HepG2 (cell line): ENCODE measurements around the gene PCBP1. TPM values are rescaled to one million over a fixed set of nuclear protein-coding genes. Genes with fewer than 3 reads are reported as not detected.

Experiments
- ARNT ChIP-seq: fragments of 450-650 bp; IDR thresholded peaks from 2 replicates; pipeline ENCODE4 v1.6.1; 2017
- BRD4 ChIP-seq: sonication (generic); formaldehyde crosslinking; IDR thresholded peaks from 2 replicates; pipeline ENCODE4 v1.4.0; 2020; ENCODE audit warnings: missing genetic modification reagents
- CBX2 ChIP-seq, 2 experiments: fragments of 200-600 bp in 1 of 2; sonication (generic); formaldehyde crosslinking in 1 of 2; IDR thresholded peaks; 2 replicates each; pipeline versions ENCODE4 v1.7.0 to v1.8.1; 2018 to 2022; ENCODE audit warnings: low read depth in 2 of 2, low read length in 1 of 2, mild to moderate bottlenecking in 1 of 2, missing genetic modification reagents in 1 of 2
- FLYWCH1 ChIP-seq: sonication (generic); formaldehyde crosslinking; IDR thresholded peaks from 2 replicates; pipeline ENCODE4 v1.8.1; 2023; ENCODE audit warnings: mild to moderate bottlenecking, missing genetic modification reagents
- MAFF ChIP-seq: IDR thresholded peaks from 2 replicates; pipeline ENCODE4 v1.6.1; 2011; ENCODE audit warnings: low read depth, low read length, improper control_type of control experiment
- SMC3 ChIP-seq: IDR thresholded peaks from 2 replicates; pipeline ENCODE4 v1.6.1; 2011; ENCODE audit warnings: low read length, improper control_type of control experiment
- SP2 ChIP-seq: sonication (generic); formaldehyde crosslinking; IDR thresholded peaks from 2 replicates; pipeline ENCODE4 v1.5.1; 2020; ENCODE audit warnings: mild to moderate bottlenecking, missing genetic modification reagents
- TRIM24 ChIP-seq: sonication (generic); formaldehyde crosslinking; IDR thresholded peaks from 2 replicates; pipeline ENCODE4 v1.8.0; 2022; ENCODE audit warnings: mild to moderate bottlenecking, missing genetic modification reagents
- ZFP62 ChIP-seq: sonication (generic); formaldehyde crosslinking; IDR thresholded peaks from 2 replicates; pipeline ENCODE4 v1.4.0; 2020; ENCODE audit warnings: missing genetic modification reagents
- ZFYVE20 ChIP-seq: sonication (generic); formaldehyde crosslinking; IDR thresholded peaks from 2 replicates; pipeline ENCODE4 v1.8.0; 2023; ENCODE audit warnings: low read depth, mild to moderate bottlenecking, moderate library complexity, missing genetic modification reagents, borderline replicate concordance
- ZNF232 ChIP-seq: sonication (generic); formaldehyde crosslinking; IDR thresholded peaks from 2 replicates; pipeline ENCODE4 v1.4.0; 2020; ENCODE audit warnings: missing genetic modification reagents, borderline replicate concordance
- ZNF350 ChIP-seq: sonication (generic); formaldehyde crosslinking; IDR thresholded peaks from 2 replicates; pipeline ENCODE4 v1.4.0; 2020; ENCODE audit warnings: mild to moderate bottlenecking, low read depth, missing genetic modification reagents, borderline replicate concordance
- ZNF510 ChIP-seq: sonication (generic); formaldehyde crosslinking; IDR thresholded peaks from 2 replicates; pipeline ENCODE4 v1.4.0; 2020; ENCODE audit warnings: low read depth, mild to moderate bottlenecking, missing genetic modification reagents
- ZZZ3 ChIP-seq: sonication (generic); formaldehyde crosslinking; IDR thresholded peaks from 2 replicates; pipeline ENCODE4 v1.4.0; 2020; ENCODE audit warnings: missing genetic modification reagents, mild to moderate bottlenecking, borderline replicate concordance
- polyA plus RNA-seq, 8 experiments: library from polyadenylated mRNA; depleted of rRNA in 3 of 8; stranded (reverse) in 7 of 8; unstranded in 1 of 8; fragments of >200 nt; fragmentation: Illumina TruSeq in 4 of 8; extraction: Trizol in 4 of 8; gene quantifications; 2 replicates each; pipeline versions ENCODE4 v1.2.1 to v1.2.3, GENCODE V29; 2011 to 2016; ENCODE audit warnings: low read depth in 4 of 8, missing spikeins in 1 of 8, mixed read lengths in 1 of 8; ENCODE audit not compliant: insufficient read depth in 1 of 8
- total RNA-seq, 5 experiments: library from RNA; depleted of rRNA; stranded (reverse); fragments of >200 nt; fragmentation: Illumina TruSeq; extraction: Trizol; gene quantifications; 2 replicates each; pipeline ENCODE4 v1.2.3, GENCODE V29; 2016; ENCODE audit warnings: low read depth in 1 of 5
- TF ChIP-seq, protein P1 (sequence below): IDR thresholded peaks from 2 replicates; pipeline ENCODE4 v1.6.1; 2012; ENCODE audit warnings: low read length, improper control_type of control experiment
- TF ChIP-seq, protein P2 (sequence below): sonication (generic); formaldehyde crosslinking; IDR thresholded peaks from 2 replicates; pipeline ENCODE4 v1.9.0; 2022; ENCODE audit warnings: low read depth, missing genetic modification reagents
- TF ChIP-seq, protein P3 (sequence below): sonication (generic); formaldehyde crosslinking; IDR thresholded peaks from 2 replicates; pipeline ENCODE4 v1.4.0; 2020; ENCODE audit warnings: mild to moderate bottlenecking, missing genetic modification reagents
- TF ChIP-seq, protein P4 (sequence below): sonication (generic); formaldehyde crosslinking; IDR thresholded peaks from 2 replicates; pipeline ENCODE4 v1.4.0; 2020; ENCODE audit warnings: missing genetic modification reagents, borderline replicate concordance
- TF ChIP-seq, protein P5 (sequence below): sonication (generic); formaldehyde crosslinking; IDR thresholded peaks from 2 replicates; pipeline ENCODE4 v1.8.0; 2022; ENCODE audit warnings: missing genetic modification reagents, mild to moderate bottlenecking, inconsistent platforms, borderline replicate concordance

PCBP1 gene
- total and polyA plus RNA-seq, 2 of the 13 experiments (the other 11 are each of a cell fraction or from before 2014, with no cell fraction given), result 32.0 to 137 TPM

DNA sequence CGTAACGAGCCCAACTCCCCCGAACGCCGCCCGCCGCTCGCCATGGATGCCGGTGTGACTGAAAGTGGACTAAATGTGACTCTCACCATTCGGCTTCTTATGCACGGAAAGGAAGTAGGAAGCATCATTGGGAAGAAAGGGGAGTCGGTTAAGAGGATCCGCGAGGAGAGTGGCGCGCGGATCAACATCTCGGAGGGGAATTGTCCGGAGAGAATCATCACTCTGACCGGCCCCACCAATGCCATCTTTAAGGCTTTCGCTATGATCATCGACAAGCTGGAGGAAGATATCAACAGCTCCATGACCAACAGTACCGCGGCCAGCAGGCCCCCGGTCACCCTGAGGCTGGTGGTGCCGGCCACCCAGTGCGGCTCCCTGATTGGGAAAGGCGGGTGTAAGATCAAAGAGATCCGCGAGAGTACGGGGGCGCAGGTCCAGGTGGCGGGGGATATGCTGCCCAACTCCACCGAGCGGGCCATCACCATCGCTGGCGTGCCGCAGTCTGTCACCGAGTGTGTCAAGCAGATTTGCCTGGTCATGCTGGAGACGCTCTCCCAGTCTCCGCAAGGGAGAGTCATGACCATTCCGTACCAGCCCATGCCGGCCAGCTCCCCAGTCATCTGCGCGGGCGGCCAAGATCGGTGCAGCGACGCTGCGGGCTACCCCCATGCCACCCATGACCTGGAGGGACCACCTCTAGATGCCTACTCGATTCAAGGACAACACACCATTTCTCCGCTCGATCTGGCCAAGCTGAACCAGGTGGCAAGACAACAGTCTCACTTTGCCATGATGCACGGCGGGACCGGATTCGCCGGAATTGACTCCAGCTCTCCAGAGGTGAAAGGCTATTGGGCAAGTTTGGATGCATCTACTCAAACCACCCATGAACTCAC lies 673 bp downstream of the PCBP1 start (continued):
- TF ChIP-seq, protein P1, sequence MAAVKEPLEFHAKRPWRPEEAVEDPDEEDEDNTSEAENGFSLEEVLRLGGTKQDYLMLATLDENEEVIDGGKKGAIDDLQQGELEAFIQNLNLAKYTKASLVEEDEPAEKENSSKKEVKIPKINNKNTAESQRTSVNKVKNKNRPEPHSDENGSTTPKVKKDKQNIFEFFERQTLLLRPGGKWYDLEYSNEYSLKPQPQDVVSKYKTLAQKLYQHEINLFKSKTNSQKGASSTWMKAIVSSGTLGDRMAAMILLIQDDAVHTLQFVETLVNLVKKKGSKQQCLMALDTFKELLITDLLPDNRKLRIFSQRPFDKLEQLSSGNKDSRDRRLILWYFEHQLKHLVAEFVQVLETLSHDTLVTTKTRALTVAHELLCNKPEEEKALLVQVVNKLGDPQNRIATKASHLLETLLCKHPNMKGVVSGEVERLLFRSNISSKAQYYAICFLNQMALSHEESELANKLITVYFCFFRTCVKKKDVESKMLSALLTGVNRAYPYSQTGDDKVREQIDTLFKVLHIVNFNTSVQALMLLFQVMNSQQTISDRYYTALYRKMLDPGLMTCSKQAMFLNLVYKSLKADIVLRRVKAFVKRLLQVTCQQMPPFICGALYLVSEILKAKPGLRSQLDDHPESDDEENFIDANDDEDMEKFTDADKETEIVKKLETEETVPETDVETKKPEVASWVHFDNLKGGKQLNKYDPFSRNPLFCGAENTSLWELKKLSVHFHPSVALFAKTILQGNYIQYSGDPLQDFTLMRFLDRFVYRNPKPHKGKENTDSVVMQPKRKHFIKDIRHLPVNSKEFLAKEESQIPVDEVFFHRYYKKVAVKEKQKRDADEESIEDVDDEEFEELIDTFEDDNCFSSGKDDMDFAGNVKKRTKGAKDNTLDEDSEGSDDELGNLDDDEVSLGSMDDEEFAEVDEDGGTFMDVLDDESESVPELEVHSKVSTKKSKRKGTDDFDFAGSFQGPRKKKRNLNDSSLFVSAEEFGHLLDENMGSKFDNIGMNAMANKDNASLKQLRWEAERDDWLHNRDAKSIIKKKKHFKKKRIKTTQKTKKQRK, result no peak
- TF ChIP-seq, protein P2, sequence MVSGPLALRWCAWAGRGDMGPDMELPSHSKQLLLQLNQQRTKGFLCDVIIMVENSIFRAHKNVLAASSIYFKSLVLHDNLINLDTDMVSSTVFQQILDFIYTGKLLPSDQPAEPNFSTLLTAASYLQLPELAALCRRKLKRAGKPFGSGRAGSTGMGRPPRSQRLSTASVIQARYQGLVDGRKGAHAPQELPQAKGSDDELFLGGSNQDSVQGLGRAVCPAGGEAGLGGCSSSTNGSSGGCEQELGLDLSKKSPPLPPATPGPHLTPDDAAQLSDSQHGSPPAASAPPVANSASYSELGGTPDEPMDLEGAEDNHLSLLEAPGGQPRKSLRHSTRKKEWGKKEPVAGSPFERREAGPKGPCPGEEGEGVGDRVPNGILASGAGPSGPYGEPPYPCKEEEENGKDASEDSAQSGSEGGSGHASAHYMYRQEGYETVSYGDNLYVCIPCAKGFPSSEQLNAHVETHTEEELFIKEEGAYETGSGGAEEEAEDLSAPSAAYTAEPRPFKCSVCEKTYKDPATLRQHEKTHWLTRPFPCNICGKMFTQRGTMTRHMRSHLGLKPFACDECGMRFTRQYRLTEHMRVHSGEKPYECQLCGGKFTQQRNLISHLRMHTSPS (CRISPR knock-in tag), result 0 out of 2 replicates have a peak, but pooled peaks have one; percentile 64
- TF ChIP-seq ZZZ3 (CRISPR knock-in tag) (peak; percentile 78), ZFP62 (CRISPR knock-in tag) (no peak), ZNF232 (CRISPR knock-in tag) (peak; percentile 11; the same call in 1 of the 2 replicates), SMC3 (no peak), BRD4 (CRISPR knock-in tag) (peak; percentile 67), SP2 (CRISPR knock-in tag) (peak; percentile 14; the same call in 1 of the 2 replicates), FLYWCH1 (CRISPR knock-in tag) (no peak), TRIM24 (no peak), MAFF (peak; percentile 16; the same call in 1 of the 2 replicates), ZNF350 (peak; percentile 65), ZNF510 (CRISPR knock-in tag) (peak; percentile 72; the same call in 1 of the 2 replicates), ZFYVE20 (CRISPR knock-in tag) (no peak), CBX2 (IDR thresholded peaks at IDR 0.05; ENCODE audit: low read depth, low read length) (no peak), CBX2 (CRISPR knock-in tag; IDR thresholded peaks at IDR 0.05; ENCODE audit: low read depth) (no peak; the same call in 1 of the 2 replicates), ARNT (no peak)
- TF ChIP-seq, protein P3, sequence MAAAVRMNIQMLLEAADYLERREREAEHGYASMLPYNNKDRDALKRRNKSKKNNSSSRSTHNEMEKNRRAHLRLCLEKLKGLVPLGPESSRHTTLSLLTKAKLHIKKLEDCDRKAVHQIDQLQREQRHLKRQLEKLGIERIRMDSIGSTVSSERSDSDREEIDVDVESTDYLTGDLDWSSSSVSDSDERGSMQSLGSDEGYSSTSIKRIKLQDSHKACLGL (CRISPR knock-in tag), result peak; percentile 80
- TF ChIP-seq, protein P4, sequence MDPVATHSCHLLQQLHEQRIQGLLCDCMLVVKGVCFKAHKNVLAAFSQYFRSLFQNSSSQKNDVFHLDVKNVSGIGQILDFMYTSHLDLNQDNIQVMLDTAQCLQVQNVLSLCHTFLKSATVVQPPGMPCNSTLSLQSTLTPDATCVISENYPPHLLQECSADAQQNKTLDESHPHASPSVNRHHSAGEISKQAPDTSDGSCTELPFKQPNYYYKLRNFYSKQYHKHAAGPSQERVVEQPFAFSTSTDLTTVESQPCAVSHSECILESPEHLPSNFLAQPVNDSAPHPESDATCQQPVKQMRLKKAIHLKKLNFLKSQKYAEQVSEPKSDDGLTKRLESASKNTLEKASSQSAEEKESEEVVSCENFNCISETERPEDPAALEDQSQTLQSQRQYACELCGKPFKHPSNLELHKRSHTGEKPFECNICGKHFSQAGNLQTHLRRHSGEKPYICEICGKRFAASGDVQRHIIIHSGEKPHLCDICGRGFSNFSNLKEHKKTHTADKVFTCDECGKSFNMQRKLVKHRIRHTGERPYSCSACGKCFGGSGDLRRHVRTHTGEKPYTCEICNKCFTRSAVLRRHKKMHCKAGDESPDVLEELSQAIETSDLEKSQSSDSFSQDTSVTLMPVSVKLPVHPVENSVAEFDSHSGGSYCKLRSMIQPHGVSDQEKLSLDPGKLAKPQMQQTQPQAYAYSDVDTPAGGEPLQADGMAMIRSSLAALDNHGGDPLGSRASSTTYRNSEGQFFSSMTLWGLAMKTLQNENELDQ (CRISPR knock-in tag), result 0 out of 2 replicates have a peak, but pooled peaks have one; percentile 1
- TF ChIP-seq, protein P5, sequence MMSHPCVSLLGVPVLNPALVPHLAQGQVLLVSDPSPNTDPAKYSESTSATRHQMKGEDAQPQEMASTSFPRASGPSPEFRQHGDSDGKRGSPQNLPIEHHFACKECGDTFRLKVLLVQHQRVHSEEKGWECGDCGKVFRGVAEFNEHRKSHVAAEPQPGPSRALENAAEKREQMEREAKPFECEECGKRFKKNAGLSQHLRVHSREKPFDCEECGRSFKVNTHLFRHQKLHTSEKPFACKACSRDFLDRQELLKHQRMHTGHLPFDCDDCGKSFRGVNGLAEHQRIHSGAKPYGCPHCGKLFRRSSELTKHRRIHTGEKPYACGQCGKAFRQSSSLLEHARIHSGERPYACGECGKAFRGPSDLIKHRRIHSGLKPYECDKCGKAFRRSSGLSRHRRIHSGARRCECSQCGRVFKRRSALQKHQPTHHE, result peak; percentile 89; the same call in 1 of the 2 replicates
